Activated CD8-positive, alpha-beta T cell treated with anti-CD3 and anti-CD28 coated beads for 36 hours (primary cell): Measurements from ENCODE around the gene CDH24. TPM values are rescaled to one million over a fixed set of nuclear protein-coding genes. Genes with fewer than 3 reads are reported as not detected.

ENCODE experiments used
- ATAC-seq: fragments of 200-7000 bp; cut with Tn5 transposase; one replicate; pipeline ENCODE4 v1.10.0; 2021; ENCODE audit warnings: mild to moderate bottlenecking, moderate library complexity
- CTCF ChIA-PET: fragments of 350-600 bp; sonication (Branson Sonifier 250); formaldehyde crosslinking; loops from one replicate; lab custom pipeline; 2021; ENCODE audit warnings: antibody characterized with exemption; lab: Charles Lee
- POLR2A ChIA-PET: fragments of 350-600 bp; sonication (Branson Sonifier 250); formaldehyde crosslinking; loops from one replicate; lab custom pipeline; 2021; ENCODE audit warnings: antibody characterized with exemption; lab: Charles Lee
- DNase-seq: peaks from one replicate; pipeline ENCODE4 v3.0.0-alpha.2; 2020
- H3K27ac Mint-ChIP-seq: one replicate; pipeline ENCODE4 v1.8.0; 2021; ENCODE audit warnings: mild to moderate bottlenecking, mixed read lengths
- H3K27me3 Mint-ChIP-seq: one replicate; pipeline ENCODE4 v1.8.0; 2021; ENCODE audit warnings: mixed read lengths
- H3K36me3 Mint-ChIP-seq: one replicate; pipeline ENCODE4 v1.8.0; 2021; ENCODE audit warnings: low read depth, mixed read lengths
- H3K4me1 Mint-ChIP-seq: one replicate; pipeline ENCODE4 v1.8.0; 2021; ENCODE audit warnings: low read depth, mixed read lengths
- H3K4me3 Mint-ChIP-seq: one replicate; pipeline ENCODE4 v1.8.0; 2021; ENCODE audit warnings: mild to moderate bottlenecking, moderate library complexity, mixed read lengths
- H3K9me3 Mint-ChIP-seq: one replicate; pipeline ENCODE4 v1.8.0; 2021; ENCODE audit warnings: mixed read lengths
- CTCF ChIP-seq: fragments of 200-600 bp; IDR thresholded peaks from one replicate; pipeline ENCODE4 v1.8.0; 2022; ENCODE audit warnings: antibody characterized with exemption, mild to moderate bottlenecking
- intact Hi-C: fragments of 100-400 bp; cut with micrococcal nuclease; formaldehyde crosslinking; loops from one replicate; pipeline ENCODE4 v1.10.0; 2022
- total RNA-seq, 2 experiments: library from RNA; stranded (reverse); gene quantifications; one replicate each; pipeline ENCODE4 v1.2.3, GENCODE V29; 2021

Gene CDH24
- total RNA-seq, 2 experiments from 2014 or later: 0.69 to 0.72 TPM

GRCh38 chr14:23094666-23095195 lies 37.4 kb upstream of the CDH24 start, which contains the start of gene ACIN1:
Gene ACIN1 (minus strand): TSS chr14:23095136. CDS start chr14:23095112, 24 bp downstream.
- CTCF ChIA-PET: interaction anchor here (0.6 to 5.2 kb wide), 22 partner anchors 9 to 232 kb away, joined by 3 to 56 read pairs (median 5); partner anchors contain the start of genes AJUBA, CDH24 and PRMT5
- TF ChIP-seq CTCF: no peak
- Mint-ChIP-seq H3K36me3 (peaks cover 45% of the 10 kb centered on the region), H3K27me3 (no peaks in the 10 kb centered on the region), H3K9me3 (no peaks in the 10 kb centered on the region), H3K4me3 (no peak within 1 kb of the TSS), H3K4me1 (peaks cover 35% of the 10 kb centered on the region), H3K27ac (no peak within 1 kb of the TSS)
- ATAC-seq (peak; percentile 43), DNase-seq (peak; percentile 86)
- POLR2A ChIA-PET: interaction anchor here (0.6 to 2.7 kb wide), 18 partner anchors 9 to 506 kb away, joined by 3 to 13 read pairs (median 4); partner anchors contain the start of genes CEBPE, DAD1, PABPN1 and PPP1R3E
- intact Hi-C loops: no loop called here

- Mint-ChIP-seq H3K4me3 (no peak overlapping the region), H3K27ac (no peak overlapping the region), H3K9me3 (no peaks in the 10 kb centered on the region), H3K4me1 (peaks cover 38% of the 10 kb centered on the region), H3K36me3 (peaks cover 48% of the 10 kb centered on the region), H3K27me3 (no peaks in the 10 kb centered on the region)
- intact Hi-C loops: no loop called here
- TF ChIP-seq CTCF: no peak
- ChIA-PET CTCF (interaction anchor here (0.6 to 5.2 kb wide), 18 partner anchors 9 to 232 kb away, joined by 3 to 56 read pairs (median 6); partner anchors contain the start of genes AJUBA and CDH24), POLR2A (interaction anchor here (0.6 to 2.7 kb wide), 14 partner anchors 9 to 505 kb away, joined by 3 to 13 read pairs (median 4); partner anchors contain the start of genes CEBPE, DAD1, PABPN1 and PPP1R3E)
- DNase-seq: no peak
- ATAC-seq: no peak
These were observed 36.8 kb upstream of the CDH24 start for GRCh38 chr14:23093991-23094665.

GRCh38 chr14:23093526-23093925 lies 36.2 kb upstream of the CDH24 start:
- DNase-seq: no peak
- ChIA-PET POLR2A (interaction anchor here (2.6 to 2.7 kb wide), 2 partner anchors 8 to 16 kb away, joined by 12 to 13 read pairs; no protein-coding TSS in a partner anchor), CTCF (interaction anchor here (1.4 to 5.2 kb wide), 6 partner anchors 13 to 134 kb away, joined by 4 to 56 read pairs (median 16); no protein-coding TSS in a partner anchor)
- Mint-ChIP-seq H3K4me3 (no peak overlapping the region), H3K9me3 (no peaks in the 10 kb centered on the region), H3K27me3 (no peaks in the 10 kb centered on the region), H3K4me1 (peaks cover 38% of the 10 kb centered on the region), H3K27ac (no peak overlapping the region), H3K36me3 (peaks cover 42% of the 10 kb centered on the region)
- no peak for ATAC-seq
- TF ChIP-seq CTCF: no peak
- intact Hi-C loops: no loop called here

- intact Hi-C loops: no loop called here
- Mint-ChIP-seq H3K4me1 (peaks cover 38% of the 10 kb centered on the region), H3K27ac (no peak overlapping the region), H3K9me3 (no peaks in the 10 kb centered on the region), H3K36me3 (peaks cover 39% of the 10 kb centered on the region), H3K27me3 (no peaks in the 10 kb centered on the region), H3K4me3 (no peak overlapping the region)
- POLR2A ChIA-PET: no interaction called here
- CTCF ChIA-PET: interaction anchor here (0.7 to 8.6 kb wide), 8 partner anchors 12 to 107 kb away, joined by 3 to 84 read pairs (median 6); partner anchors contain the start of gene CDH24
- ATAC-seq: no peak
- no peak for DNase-seq
- TF ChIP-seq CTCF: no peak
These were observed 35.8 kb upstream of the CDH24 start for GRCh38 chr14:23093104-23093503.
